Nucleus accumbens (tissue), 56 donors: ENCODE results near the gene GPR17.

Experiments used
- DNase-seq, 56 donors: peaks; one replicate each; lab custom pipeline; 2025; lab: John Stamatoyannopoulos, UW

GPR17 gene

GRCh38 chr2:127639111-127639474, 6.9 kb upstream of the GPR17 start:
- no peak for DNase-seq

DNA sequence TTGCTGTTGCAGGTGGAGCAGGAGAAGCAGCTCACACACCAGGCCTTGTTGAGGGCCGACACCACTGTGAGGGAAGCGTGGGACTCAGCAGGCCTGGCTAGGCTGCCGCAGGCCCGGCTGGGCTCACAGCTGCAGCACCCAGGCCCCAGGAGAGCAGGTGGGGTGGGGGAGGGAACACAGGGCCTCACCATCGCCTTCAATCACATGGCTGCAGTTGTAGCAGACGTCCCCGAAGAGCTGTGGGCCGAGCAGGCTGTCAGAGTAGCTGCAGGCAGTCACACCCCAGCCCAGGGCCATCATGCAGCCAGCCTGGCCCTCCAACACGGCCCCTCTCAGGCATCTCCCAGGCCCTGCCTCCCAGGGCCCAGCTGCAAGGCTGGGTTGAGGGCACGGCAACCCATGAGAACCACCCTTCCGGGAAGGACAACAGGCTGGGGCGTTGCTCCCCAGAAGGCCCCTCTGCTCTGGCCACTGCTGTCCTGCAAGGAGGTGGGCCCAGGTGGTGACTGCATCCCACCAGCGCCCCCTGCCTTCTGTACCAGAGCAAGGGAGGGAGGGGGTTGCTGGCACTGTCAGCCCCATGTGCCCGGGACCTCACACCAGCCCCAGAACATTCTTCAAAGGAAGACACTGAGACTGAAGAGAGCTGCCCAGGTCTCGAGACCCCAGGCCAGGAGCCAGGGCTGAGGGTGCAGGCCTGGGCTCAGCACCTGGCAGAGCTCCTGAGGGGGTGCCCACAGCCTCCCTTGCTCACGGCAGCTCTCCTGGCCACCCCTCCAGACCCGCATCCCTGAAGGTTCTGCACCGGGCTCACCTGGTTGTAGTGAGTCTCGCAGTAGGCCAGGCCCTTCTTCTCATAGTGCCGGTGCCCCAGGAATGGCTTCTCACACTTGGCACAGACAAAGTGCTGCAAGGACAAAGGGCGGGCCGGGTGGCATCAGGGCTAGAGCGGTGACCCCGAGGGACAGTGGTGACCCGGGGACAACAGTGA, 5.6 kb upstream of the GPR17 start:
- peak in 4 of 56 donors; percentile 16 to 52 (median 42) for DNase-seq

- no peak for DNase-seq
Measured at GRCh38 chr2:127641133-127641532, 4.8 kb upstream of the GPR17 start.

DNA sequence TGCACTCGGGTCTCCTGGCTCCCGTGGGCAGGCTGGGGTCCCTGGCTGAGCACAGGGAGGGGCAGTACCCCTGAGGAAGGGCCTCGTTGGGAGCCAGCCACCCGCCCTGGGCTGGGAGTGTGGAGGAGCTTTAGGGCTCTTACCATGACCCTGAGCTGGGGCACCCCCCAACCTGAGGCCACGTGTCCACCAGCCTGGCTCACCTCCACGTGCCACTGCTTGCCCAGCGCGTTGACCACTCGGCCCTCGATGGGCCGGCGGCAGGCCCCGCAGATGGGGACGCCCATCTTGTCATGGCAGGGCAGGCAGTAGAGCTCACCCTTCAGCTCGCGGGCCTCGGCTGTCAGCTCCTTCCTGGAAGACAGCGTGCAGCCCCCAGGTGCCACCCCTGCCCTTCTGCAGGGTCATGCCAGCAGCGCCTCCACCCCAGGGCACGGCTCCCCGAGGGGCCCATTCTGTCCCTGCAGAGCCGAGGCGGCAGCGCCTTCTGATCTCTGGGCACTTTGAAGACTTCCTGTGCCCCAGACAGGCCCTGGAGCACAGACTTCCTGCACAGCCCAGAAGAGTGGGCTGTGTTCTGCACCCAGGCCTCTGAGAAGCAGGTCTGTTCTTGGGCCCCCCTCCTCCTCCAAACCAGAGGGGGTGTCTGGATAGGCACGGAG, 4.0 kb upstream of the GPR17 start:
- DNase-seq, result no peak

DNA sequence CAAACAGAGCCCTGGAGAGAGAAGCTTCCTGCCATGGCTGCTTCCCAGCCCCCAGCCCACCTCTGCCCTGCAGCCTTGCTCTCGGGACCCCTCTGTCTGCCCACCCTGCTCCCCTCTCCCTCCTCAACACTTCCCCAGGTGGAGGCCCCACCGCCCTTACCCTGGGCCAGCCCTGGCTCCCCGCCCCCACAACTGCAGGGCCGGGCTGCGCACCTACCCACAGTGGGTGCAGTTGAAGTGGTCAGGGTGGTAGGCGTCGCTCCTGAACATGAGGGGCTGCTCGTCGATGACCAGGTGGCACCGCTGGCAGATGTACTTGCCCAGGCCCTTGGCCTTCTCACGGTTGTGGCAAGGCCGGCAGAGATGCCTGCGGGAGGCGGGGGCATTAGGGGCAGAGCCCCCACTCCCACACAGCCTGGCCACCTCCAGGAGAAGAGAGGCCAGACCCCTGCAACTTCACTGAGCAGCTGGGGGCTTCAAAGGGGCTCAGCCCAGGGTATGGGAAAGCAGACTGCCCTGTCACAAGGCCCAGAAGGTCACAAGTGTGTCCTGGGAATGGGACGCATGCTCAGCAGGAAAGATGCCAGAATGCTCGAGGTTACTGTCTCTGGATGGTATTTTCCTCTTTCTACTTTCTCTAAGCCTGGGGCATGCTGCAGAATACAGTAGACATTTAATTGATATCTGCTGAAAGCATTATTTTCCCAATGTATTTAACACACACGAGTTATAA, 3.1 kb upstream of the GPR17 start:
- no peak for DNase-seq

DNA sequence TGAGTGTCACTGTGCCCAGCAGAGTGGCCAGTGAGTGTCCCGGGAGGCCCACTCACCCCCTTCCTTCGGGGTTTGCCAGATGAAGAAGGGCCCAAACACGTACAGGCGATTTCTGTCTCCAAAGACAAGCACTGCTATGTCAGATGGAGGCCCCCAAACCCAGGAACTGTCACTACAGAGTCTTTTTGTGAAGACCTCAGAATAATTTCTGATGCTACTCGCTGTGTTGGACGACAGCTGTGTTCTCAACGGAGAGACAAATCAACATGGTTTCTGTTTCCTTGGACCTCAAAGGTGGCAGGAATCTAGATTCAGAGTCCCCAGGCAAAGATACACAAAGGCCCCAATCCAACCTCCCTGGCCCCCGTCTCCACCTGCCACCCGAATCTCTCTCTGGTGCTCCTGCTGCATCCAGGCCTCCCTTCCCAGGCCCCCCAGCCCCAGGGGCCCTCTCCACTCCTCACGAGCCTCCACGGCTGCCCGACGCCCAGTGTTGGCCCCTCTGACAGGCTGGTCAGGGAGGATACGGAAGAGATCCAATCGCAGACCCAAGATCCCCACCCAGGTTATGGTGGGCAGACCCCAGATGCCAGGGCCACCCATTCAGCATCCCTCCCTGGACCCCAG, 2.4 kb upstream of the GPR17 start:
- DNase-seq, result peak in 6 of 56 donors; percentile 16 to 30 (median 26)

DNA sequence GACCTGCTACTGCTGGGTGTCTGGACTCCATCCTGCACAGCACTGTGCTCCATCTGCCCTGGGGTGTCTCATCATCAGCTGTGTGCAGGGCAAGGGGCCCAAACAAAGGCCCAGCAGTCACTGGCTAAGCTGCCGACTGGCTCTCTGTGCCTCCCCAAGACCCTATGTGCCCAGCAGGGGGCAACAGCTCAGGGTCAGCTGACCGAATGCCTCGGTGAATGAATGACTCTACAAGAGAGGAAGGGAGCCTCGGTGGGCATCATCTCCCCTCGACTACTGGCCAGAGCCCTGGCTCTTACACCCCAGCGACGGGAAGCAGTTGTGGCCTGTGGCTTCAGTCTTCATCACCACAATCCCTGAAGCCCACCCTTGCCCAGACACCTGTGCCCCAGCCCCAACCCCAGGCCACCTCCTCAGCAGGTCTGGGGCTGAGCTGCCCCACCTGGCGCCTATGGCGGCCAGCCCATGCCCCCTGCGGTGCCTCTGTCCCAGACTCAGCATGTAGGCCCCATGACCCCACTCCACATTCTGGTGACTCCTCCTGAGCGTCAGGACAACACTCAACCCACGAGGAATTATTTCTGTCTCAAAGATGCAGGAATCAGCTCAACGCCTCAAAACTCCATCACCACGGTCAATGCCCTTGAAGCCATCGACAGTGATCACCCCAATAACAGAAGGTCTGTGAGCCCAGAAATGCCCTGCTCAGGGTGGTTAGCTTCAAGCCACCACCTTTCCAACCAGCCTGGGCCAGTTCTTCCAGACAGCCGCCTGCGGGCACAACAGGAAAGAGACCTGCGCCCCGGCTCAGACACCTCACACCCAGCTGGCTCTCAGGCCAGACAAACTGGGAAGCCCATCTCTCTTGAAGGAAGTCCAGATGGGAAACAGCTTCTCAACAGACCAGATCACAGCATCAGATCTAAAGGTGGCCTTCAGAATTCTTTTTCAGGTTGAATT, 1.6 kb upstream of the GPR17 start:
- peak in 4 of 56 donors; percentile 18 to 31 (median 25) for DNase-seq

GRCh38 chr2:127645026-127645394, 943 bp upstream of the GPR17 start:
- no peak for DNase-seq

DNA sequence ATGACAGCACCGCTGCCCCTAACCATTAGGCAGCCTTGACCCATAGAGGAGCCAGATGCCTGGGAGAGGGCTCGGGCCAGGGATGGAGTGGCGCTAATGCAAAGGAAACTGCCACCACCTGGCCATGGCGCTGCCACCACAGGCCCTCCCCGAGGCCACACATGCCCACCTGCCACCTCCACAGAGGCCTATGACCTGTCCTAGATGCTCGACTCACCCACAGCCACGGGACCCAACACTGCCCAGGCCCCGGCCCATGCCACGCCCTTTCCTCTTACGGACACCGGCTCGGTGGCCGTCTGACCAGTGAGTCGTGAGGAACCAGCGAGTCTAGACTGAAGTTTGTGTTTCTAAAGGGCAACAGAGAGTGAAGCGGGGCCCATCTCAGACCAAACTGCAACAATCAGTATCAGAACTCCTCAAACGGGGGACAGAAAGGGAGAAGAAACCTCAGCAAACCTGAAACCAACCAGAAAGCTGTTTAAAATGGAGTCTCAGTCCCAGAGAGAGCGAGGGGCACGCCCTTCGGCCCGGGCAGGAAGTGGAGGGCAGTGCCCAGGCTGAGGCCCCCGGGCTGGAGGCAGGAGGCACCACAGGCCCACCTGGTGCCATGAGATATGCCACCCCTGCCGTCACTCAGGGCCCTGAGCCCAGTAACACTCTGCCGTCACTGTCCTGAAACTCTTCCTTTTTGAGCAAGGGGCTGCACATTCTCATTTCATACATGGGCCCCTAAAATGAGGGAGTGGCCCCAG, 711 bp downstream of the GPR17 start:
- DNase-seq, result no peak

DNA sequence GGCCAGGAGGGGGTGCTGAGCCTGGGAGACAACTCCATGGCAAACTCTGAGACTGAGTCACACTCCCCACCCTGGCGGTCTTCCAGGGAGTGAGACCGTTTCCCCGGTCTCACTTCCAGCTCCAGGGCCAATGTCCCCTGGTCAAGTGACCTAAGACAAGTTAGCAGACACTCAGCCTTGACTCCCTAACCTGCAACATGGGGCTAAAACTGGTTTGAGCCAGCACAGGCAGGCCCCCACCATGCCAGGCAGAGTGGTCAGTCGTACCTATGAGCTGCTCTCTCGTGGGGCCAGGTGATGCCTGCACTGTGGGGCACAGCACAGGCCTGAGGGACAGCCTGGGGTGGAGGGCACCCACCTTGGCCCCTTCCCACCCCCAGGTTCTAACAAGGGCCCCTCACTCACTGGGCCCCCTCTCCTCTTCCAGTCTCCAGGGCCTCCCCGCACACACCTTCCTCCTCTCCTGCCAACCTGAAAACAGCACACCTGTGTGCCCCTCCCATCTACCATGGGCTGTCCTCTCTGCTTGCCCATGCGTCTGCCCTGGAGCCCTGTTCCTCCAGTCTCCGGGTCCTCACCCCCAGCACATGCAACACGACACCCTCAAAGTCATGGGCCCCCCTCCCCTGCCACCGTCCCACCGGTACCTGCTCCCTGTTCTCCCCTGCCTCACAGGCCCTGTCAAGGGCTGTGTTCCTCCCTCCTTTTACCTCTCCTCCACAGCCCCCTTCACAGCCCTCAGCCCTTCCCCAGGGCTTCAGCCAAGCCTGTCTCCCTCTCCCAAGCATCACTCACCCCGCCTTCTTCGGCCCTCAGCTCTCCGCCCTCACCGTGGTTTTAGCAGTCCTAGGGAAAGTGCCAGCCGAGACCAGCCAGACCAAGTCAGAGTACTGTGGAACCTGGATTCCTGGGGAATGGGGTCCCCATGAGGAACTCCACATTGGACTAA, 1.6 kb downstream of the GPR17 start:
- DNase-seq, result peak in 2 of 56 donors; percentile 22 to 39

- no peak for DNase-seq
Measured at GRCh38 chr2:127648321-127648720, 2.4 kb downstream of the GPR17 start.

DNA sequence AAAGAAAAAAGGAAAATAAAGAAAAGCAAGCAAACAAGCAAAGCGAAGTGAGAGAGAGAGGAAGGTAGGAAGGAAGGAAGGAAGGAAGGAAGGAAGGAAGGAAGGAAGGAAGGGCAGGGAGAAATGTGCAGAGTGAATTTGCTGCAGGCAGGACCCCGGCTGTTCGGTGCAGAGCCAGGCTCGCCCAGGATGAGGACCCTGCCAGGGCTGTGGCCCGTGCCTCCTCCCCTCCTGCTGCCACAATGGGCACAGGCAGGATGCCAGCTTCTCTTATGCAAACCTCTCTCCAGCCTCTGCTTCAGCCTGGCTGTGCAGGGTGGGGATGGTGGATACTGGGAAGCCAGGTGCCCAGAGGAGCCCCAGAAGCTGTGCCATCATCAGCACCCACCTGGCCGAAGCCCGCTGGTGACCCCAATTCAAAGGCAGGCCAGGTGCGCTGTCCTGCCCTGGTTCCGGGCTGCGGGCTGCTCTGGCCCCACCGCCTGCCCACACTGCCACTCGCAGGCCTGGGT, 3.2 kb downstream of the GPR17 start:
- peak in 13 of 56 donors; percentile 15 to 54 (median 25) for DNase-seq

DNA sequence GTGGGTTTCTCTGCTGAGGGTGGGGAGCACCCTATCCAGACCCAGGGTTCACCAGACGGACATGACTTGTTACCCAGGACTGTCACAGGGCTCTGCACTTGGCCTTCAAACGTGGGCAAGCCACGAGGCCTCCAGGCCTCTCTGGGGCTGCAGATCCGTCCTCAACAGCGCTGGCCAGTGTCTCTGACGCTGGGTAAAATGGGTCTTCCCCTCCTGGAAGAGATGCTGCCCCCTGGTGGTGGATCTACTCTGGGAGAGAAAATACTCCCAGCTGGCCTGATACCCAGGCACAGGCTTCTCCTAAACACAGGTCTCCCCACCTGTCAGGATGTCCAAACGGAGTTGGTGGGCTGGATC, 3.7 kb downstream of the GPR17 start:
- peak in 53 of 56 donors; percentile 20 to 92 (median 69) for DNase-seq

GRCh38 chr2:127650041-127650784, 4.3 kb downstream of the GPR17 start:
- no peak for DNase-seq

- DNase-seq, result no peak
Measured at GRCh38 chr2:127650785-127651380, 4.9 kb downstream of the GPR17 start.

DNA sequence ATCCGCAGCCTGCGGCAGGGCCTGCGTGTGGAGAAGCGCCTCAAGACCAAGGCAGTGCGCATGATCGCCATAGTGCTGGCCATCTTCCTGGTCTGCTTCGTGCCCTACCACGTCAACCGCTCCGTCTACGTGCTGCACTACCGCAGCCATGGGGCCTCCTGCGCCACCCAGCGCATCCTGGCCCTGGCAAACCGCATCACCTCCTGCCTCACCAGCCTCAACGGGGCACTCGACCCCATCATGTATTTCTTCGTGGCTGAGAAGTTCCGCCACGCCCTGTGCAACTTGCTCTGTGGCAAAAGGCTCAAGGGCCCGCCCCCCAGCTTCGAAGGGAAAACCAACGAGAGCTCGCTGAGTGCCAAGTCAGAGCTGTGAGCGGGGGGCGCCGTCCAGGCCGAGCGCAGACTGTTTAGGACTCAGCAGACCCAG, 5.4 kb downstream of the GPR17 start:
- DNase-seq, result no peak
